ENCODE results near the gene GLRX. TPM values are rescaled to one million over a fixed set of nuclear protein-coding genes. Genes with fewer than 3 reads are reported as not detected.

The GLRX gene
- total and polyA plus RNA-seq, 2 of the 13 experiments (the other 11 are each of a cell fraction or from before 2014, with no cell fraction given): 63.8 to 499 TPM

DNA sequence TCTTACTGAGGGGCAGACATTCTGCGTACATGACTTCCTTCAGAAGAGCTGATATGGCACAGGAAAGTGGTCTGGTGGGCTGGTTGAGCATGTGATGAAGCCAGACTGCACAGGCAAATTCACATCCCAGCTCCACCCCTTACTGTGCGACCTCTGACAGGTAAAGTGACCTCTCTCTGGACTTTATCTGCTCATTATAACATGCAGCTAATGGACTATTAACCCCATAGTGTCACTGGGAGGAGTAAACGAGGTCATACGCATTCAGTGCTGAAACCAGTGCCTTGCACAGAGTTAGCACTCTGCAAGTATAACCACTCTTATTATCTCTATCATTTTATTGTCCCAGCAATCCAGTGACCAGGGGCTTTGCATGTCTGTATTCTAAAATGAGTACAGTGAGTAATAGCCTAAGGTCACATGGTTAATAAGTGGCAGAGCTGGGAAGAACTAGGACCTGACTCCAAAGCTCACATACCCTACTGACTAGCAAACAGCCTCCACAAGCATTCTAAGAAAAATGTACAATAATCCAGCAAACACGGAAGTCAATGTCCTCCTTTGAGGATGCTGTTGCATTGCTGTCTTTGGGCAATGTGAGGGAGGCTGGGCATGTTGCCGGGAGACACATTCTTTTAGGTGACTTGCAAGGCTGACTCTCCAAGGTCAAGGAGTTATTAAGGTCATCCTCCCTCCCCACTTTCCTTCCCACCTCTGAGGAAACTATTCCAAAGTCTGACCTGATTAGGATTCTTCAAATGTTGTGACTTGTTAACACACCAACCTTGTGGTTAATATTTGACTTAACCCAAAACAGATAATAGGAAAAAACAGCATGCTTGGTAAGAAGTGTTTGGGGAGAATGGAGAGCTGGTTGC lies 19.0 kb downstream of the GLRX start (continued):
- TF ChIP-seq, protein P1, sequence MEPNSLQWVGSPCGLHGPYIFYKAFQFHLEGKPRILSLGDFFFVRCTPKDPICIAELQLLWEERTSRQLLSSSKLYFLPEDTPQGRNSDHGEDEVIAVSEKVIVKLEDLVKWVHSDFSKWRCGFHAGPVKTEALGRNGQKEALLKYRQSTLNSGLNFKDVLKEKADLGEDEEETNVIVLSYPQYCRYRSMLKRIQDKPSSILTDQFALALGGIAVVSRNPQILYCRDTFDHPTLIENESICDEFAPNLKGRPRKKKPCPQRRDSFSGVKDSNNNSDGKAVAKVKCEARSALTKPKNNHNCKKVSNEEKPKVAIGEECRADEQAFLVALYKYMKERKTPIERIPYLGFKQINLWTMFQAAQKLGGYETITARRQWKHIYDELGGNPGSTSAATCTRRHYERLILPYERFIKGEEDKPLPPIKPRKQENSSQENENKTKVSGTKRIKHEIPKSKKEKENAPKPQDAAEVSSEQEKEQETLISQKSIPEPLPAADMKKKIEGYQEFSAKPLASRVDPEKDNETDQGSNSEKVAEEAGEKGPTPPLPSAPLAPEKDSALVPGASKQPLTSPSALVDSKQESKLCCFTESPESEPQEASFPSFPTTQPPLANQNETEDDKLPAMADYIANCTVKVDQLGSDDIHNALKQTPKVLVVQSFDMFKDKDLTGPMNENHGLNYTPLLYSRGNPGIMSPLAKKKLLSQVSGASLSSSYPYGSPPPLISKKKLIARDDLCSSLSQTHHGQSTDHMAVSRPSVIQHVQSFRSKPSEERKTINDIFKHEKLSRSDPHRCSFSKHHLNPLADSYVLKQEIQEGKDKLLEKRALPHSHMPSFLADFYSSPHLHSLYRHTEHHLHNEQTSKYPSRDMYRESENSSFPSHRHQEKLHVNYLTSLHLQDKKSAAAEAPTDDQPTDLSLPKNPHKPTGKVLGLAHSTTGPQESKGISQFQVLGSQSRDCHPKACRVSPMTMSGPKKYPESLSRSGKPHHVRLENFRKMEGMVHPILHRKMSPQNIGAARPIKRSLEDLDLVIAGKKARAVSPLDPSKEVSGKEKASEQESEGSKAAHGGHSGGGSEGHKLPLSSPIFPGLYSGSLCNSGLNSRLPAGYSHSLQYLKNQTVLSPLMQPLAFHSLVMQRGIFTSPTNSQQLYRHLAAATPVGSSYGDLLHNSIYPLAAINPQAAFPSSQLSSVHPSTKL (CRISPR knock-in tag; IDR thresholded peaks at IDR 0.05): peak; percentile 90
- no peak for TF ChIP-seq ZNF83 (CRISPR knock-in tag; IDR thresholded peaks at IDR 0.05; ENCODE audit: borderline replicate concordance)
- peak; percentile 77 for TF ChIP-seq HDAC2 (CRISPR knock-in tag; IDR thresholded peaks at IDR 0.05)
- TF ChIP-seq, protein P2, sequence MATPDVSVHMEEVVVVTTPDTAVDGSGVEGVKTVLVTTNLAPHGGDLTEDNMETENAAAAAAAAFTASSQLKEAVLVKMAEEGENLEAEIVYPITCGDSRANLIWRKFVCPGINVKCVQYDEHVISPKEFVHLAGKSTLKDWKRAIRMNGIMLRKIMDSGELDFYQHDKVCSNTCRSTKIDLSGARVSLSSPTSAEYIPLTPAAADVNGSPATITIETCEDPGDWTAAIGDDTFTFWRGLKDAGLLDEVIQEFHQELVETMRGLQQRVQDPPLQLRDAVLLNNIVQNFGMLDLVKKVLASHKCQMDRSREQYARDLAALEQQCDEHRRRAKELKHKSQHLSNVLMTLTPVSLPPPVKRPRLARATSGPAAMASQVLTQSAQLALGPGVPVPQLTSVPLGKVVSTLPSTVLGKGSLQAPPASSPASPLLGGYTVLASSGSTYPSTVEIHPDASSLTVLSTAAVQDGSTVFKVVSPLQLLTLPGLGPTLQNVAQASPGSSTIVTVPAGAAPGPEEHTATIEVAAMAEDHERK (CRISPR knock-in tag; IDR thresholded peaks at IDR 0.05; ENCODE audit: low read depth): no peak
- TF ChIP-seq, protein P3, sequence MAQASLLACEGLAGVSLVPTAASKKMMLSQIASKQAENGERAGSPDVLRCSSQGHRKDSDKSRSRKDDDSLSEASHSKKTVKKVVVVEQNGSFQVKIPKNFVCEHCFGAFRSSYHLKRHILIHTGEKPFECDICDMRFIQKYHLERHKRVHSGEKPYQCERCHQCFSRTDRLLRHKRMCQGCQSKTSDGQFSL (CRISPR knock-in tag; IDR thresholded peaks at IDR 0.05): no peak
- TF ChIP-seq ZNF780A (CRISPR knock-in tag; IDR thresholded peaks at IDR 0.05): no peak
- no peak for TF ChIP-seq NRL (CRISPR knock-in tag; IDR thresholded peaks at IDR 0.05; ENCODE audit: borderline replicate concordance)
- TF ChIP-seq ZNF589 (CRISPR knock-in tag; conservative IDR thresholded peaks at IDR 0.05): 0 out of 2 replicates have a peak, but pooled peaks have one; percentile 19
- no peak for TF ChIP-seq ZNF549 (CRISPR knock-in tag; IDR thresholded peaks at IDR 0.05)
- TF ChIP-seq ZNF432 (CRISPR knock-in tag; IDR thresholded peaks at IDR 0.05; ENCODE audit: borderline replicate concordance): no peak
- no peak for TF ChIP-seq ZNF136 (CRISPR knock-in tag; IDR thresholded peaks at IDR 0.05; ENCODE audit: low read depth)
- no peak for TF ChIP-seq ZNF891 (CRISPR knock-in tag; IDR thresholded peaks at IDR 0.05)
- TF ChIP-seq, protein P4, sequence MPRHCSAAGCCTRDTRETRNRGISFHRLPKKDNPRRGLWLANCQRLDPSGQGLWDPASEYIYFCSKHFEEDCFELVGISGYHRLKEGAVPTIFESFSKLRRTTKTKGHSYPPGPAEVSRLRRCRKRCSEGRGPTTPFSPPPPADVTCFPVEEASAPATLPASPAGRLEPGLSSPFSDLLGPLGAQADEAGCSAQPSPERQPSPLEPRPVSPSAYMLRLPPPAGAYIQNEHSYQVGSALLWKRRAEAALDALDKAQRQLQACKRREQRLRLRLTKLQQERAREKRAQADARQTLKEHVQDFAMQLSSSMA (CRISPR knock-in tag; IDR thresholded peaks at IDR 0.05): no peak
- TF ChIP-seq ZNF776 (CRISPR knock-in tag; IDR thresholded peaks at IDR 0.05): no peak
- TF ChIP-seq ISL2 (CRISPR knock-in tag; IDR thresholded peaks at IDR 0.05): no peak
- TF ChIP-seq, protein P5, sequence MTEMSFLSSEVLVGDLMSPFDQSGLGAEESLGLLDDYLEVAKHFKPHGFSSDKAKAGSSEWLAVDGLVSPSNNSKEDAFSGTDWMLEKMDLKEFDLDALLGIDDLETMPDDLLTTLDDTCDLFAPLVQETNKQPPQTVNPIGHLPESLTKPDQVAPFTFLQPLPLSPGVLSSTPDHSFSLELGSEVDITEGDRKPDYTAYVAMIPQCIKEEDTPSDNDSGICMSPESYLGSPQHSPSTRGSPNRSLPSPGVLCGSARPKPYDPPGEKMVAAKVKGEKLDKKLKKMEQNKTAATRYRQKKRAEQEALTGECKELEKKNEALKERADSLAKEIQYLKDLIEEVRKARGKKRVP (CRISPR knock-in tag; IDR thresholded peaks at IDR 0.05): peak in 1 of 2 experiments; percentile 10; a peak in 1 of 4 replicates
- no peak for TF ChIP-seq STAT5B (CRISPR knock-in tag; IDR thresholded peaks at IDR 0.05)
- TF ChIP-seq SRF (IDR thresholded peaks at IDR 0.05; ENCODE audit: low read depth, low read length): no peak
- no peak for TF ChIP-seq ZNF709 (CRISPR knock-in tag; IDR thresholded peaks at IDR 0.05)
- TF ChIP-seq SMYD3 (CRISPR knock-in tag; IDR thresholded peaks at IDR 0.05): no peak
- no peak for TF ChIP-seq ZZZ3 (CRISPR knock-in tag; IDR thresholded peaks at IDR 0.05; ENCODE audit: borderline replicate concordance)
- no peak for TF ChIP-seq CCDC6 (CRISPR knock-in tag; IDR thresholded peaks at IDR 0.05)

Data from HepG2 (cell line).